ENCODE measurements around the gene STEAP1. TPM values are rescaled to one million over a fixed set of nuclear protein-coding genes. Genes with fewer than 3 reads are reported as not detected.

The STEAP1 gene
- total RNA-seq, 6 donors from 2014 or later, result 1.4 to 15.3 (median 4.8) TPM

GRCh38 chr7:90209776-90210175 lies 55.5 kb downstream of the STEAP1 start:
- no peak for ATAC-seq (ENCODE audit: low FRiP score in 2 of 2)
- DNase-seq, result no peak
- WGBS, 2 donors, result 73 to 88% methylated on average over 1 of the region's 1 CpG
- peaks cover 0 to 3% (median 0%) of the 10 kb centered on the region in 4 donors for H3K27me3 ChIP-seq
- no peak overlapping the region for H3K4me3 ChIP-seq
- peaks cover 3 to 14% (median 8%) of the 10 kb centered on the region in 4 donors for H3K4me1 ChIP-seq
- no peaks in the 10 kb centered on the region for H3K9me3 ChIP-seq
- no peaks in the 10 kb centered on the region for H3K36me3 ChIP-seq
- H3K27ac ChIP-seq, result no peak overlapping the region
- TF ChIP-seq CTCF (IDR thresholded peaks at IDR 0.05) (no peak), EP300 (IDR thresholded peaks at IDR 0.05) (no peak), POLR2AphosphoS5 (IDR thresholded peaks at IDR 0.05) (peak in 1 of 2 donors; percentile 38)

- no peak for DNase-seq
- peaks cover 0 to 3% (median 0%) of the 10 kb centered on the region in 4 donors for H3K27me3 ChIP-seq
- no peaks in the 10 kb centered on the region for H3K9me3 ChIP-seq
- ATAC-seq (ENCODE audit: low FRiP score in 2 of 2), result no peak
- 55 to 73% methylated on average over 5 of the region's 5 CpGs for WGBS, 2 donors
- no peaks in the 10 kb centered on the region for H3K36me3 ChIP-seq
- peak overlapping the region in 2 of 4 donors; percentile 48 to 78 for H3K27ac ChIP-seq
- H3K4me3 ChIP-seq, result no peak overlapping the region
- no peak for TF ChIP-seq POLR2A (IDR thresholded peaks at IDR 0.05)
- no peak for TF ChIP-seq EP300 (IDR thresholded peaks at IDR 0.05)
- no peak for TF ChIP-seq POLR2AphosphoS5 (IDR thresholded peaks at IDR 0.05)
- TF ChIP-seq CTCF (IDR thresholded peaks at IDR 0.05), result no peak
- peaks cover 3 to 14% (median 8%) of the 10 kb centered on the region in 4 donors for H3K4me1 ChIP-seq
These were observed 56.2 kb downstream of the STEAP1 start for GRCh38 chr7:90210475-90210874.

GRCh38 chr7:90210981-90211380 lies 56.7 kb downstream of the STEAP1 start:
- Histone ChIP-seq H3K27ac (peak overlapping the region; percentile 48 to 78 (median 74)), H3K4me1 (peaks cover 3 to 14% (median 8%) of the 10 kb centered on the region in 4 donors), H3K4me3 (peak overlapping the region in 3 of 4 donors; percentile 45 to 65 (median 51)), H3K36me3 (no peaks in the 10 kb centered on the region), H3K9me3 (no peaks in the 10 kb centered on the region), H3K27me3 (peaks cover 0 to 3% (median 0%) of the 10 kb centered on the region in 4 donors)
- 26 to 30% methylated on average over 10 to 11 of the region's 11 CpGs for WGBS, 2 donors
- no peak for ATAC-seq (ENCODE audit: low FRiP score in 2 of 2)
- no peak for DNase-seq
- TF ChIP-seq POLR2AphosphoS5 (IDR thresholded peaks at IDR 0.05) (no peak), CTCF (IDR thresholded peaks at IDR 0.05) (no peak), EP300 (IDR thresholded peaks at IDR 0.05) (no peak), POLR2A (IDR thresholded peaks at IDR 0.05) (no peak)

- Histone ChIP-seq H3K9me3 (no peaks in the 10 kb centered on the region), H3K27me3 (peaks cover 0 to 3% (median 0%) of the 10 kb centered on the region in 4 donors), H3K36me3 (no peaks in the 10 kb centered on the region), H3K27ac (peak within 1 kb of the TSS; percentile 52 to 86 (median 74)), H3K4me3 (peak within 1 kb of the TSS; percentile 45 to 65 (median 50)), H3K4me1 (peaks cover 3 to 14% (median 8%) of the 10 kb centered on the region in 4 donors)
- DNase-seq (peak; percentile 58 to 96), ATAC-seq (ENCODE audit: low FRiP score in 2 of 2) (peak; percentile 95 to 98)
- WGBS, 2 donors, result 2% methylated on average over 17 to 65 of the region's 73 CpGs
- TF ChIP-seq POLR2A (IDR thresholded peaks at IDR 0.05), result peak in 2 of 4 donors; percentile 51 to 67
- TF ChIP-seq POLR2AphosphoS5 (IDR thresholded peaks at IDR 0.05), result peak; percentile 30 to 45
- TF ChIP-seq EP300 (IDR thresholded peaks at IDR 0.05), result no peak
- TF ChIP-seq CTCF (IDR thresholded peaks at IDR 0.05), result peak; percentile 18 to 82 (median 66)
These were observed 57.3 kb downstream of the STEAP1 start, which contains the start of gene STEAP2 for GRCh38 chr7:90211391-90212148. STEAP2 (plus strand) TSS chr7:90211740; CDS start chr7:90225083, 13,343 bp downstream.
